ENCODE results near the gene SYNE3. TPM values are rescaled to one million over a fixed set of nuclear protein-coding genes. Genes with fewer than 3 reads are reported as not detected.
"Not testable (repeated sequence)": the region's sequence is repeated elsewhere in the genome, so short reads cannot be mapped to it uniquely, and the experiment has no call there.

The SYNE3 gene
- total and polyA plus RNA-seq, 9 of the 15 experiments (the other 6 are each of a cell fraction or from before 2014, with no cell fraction given), result 0.04 to 3.1 (median 0.55) TPM

GRCh38 chr14:95511687-95512086 is 4.8 kb downstream of the SYNE3 start (continued):
- TF ChIP-seq SAP30 (IDR thresholded peaks at IDR 0.05; ENCODE audit: borderline replicate concordance, insufficient read depth, low read depth, low read length, poor library complexity, severe bottlenecking), result no peak
- no peak for TF ChIP-seq SMARCB1 (IDR thresholded peaks at IDR 0.05; ENCODE audit: insufficient read length, low read depth)
- TF ChIP-seq DDX20 (tag; IDR thresholded peaks at IDR 0.05; ENCODE audit: low read depth), result no peak
- TF ChIP-seq HDGF (IDR thresholded peaks at IDR 0.05), result no peak
- no peak for TF ChIP-seq TARDBP (IDR thresholded peaks at IDR 0.05)
- no peak for TF ChIP-seq PCBP1 (IDR thresholded peaks at IDR 0.05; ENCODE audit: low read depth, low read length, poor library complexity, severe bottlenecking)

- no peaks in the 10 kb centered on the region for H3K9me3 ChIP-seq (replicated peaks; ENCODE audit: control insufficient read depth, insufficient read depth, low read depth, low read length)
- H2AFZ ChIP-seq (ENCODE audit: low read depth, low read length), result no peak overlapping the region
- H3K27me3 ChIP-seq (ENCODE audit: control insufficient read depth in 2 of 2, insufficient read depth in 2 of 2, low read length in 2 of 2), result no peaks in the 10 kb centered on the region
- H3K36me3 ChIP-seq (ENCODE audit: control insufficient read depth, insufficient read depth, low read length), result no peaks in the 10 kb centered on the region
- ChIA-PET CTCF (ENCODE audit: low intra/inter-chr PET ratio) (no interaction called here), POLR2A (interaction anchor here (1.9 kb wide), 1 partner anchor 16 kb away, joined by 5 read pairs; no protein-coding TSS in a partner anchor)
- H3K9me1 ChIP-seq (ENCODE audit: control insufficient read depth, insufficient read depth, low read length), result no peaks in the 10 kb centered on the region
- TF ChIP-seq CHD1 (IDR thresholded peaks at IDR 0.05; ENCODE audit: low read length), result no peak
- no peak for TF ChIP-seq NR2C2 (CRISPR knock-in tag; IDR thresholded peaks at IDR 0.05)
- TF ChIP-seq NR2C2 (tag; IDR thresholded peaks at IDR 0.05), result no peak
- H3K79me2 ChIP-seq (ENCODE audit: control insufficient read depth, insufficient read depth, low read length), result no peaks in the 10 kb centered on the region
- no peaks in the 10 kb centered on the region for H4K20me1 ChIP-seq (replicated peaks; ENCODE audit: control insufficient read depth, insufficient read depth, low read length)
- DNase-seq (ENCODE audit: extremely low read depth in 1 of 4, low spot score in 3 of 4), result no peak
- no peak for FAIRE-seq
- in situ Hi-C loops (cut with MboI) (no loop called here), intact Hi-C loops (cut with micrococcal nuclease) (no loop called here)
- WGBS (ENCODE audit: insufficient coverage, low coverage, missing lambda C conversion rate), result 40% methylated on average over 2 of the region's 5 CpGs
- no peak overlapping the region for H3K4me3 ChIP-seq
- BruUV-seq (replicated peaks), result no TSS peak
- H3K27ac ChIP-seq (ENCODE audit: extremely low read depth, low read depth, low read length), result no peak overlapping the region
- H3K4me2 ChIP-seq (ENCODE audit: insufficient read depth, low read length), result no peak overlapping the region
- no peak overlapping the region for H3K9ac ChIP-seq (ENCODE audit: insufficient read depth in 1 of 2, low read depth in 2 of 2, low read length in 2 of 2)
- no peak for ATAC-seq
- peaks cover 25 to 26% of the 10 kb centered on the region in 2 experiments for H3K4me1 ChIP-seq (replicated peaks in 1 of 2; ENCODE audit: control insufficient read depth in 2 of 2, insufficient read depth in 2 of 2, low read length in 2 of 2)
Observed at GRCh38 chr14:95510804-95511203, 5.6 kb downstream of the SYNE3 start.

DNA sequence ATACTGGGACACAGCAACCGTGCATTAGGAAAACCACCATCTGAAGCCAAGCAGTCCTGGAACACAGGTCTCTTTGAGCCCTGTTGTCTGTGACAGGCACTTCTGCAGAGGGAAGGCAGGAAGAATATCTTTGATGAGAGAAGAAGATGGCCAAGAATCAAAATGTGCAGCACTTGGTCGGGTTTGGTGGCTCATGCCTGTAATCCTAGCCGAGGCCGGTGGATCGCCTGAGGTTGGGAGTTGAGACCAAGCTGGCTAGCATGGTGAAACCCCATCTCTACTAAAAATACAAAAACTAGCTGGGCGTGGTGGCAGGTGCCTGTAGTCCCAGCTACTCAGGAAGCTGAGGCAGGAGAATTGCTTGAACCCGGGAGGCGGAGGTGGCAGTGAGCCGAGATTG is 6.1 kb downstream of the SYNE3 start:
- in situ Hi-C loops (cut with MboI); H3K27me3 ChIP-seq (ENCODE audit: control insufficient read depth in 2 of 2, insufficient read depth in 2 of 2, low read length in 2 of 2); H3K4me2 ChIP-seq (ENCODE audit: insufficient read depth, low read length); H3K36me3 ChIP-seq (ENCODE audit: control insufficient read depth, insufficient read depth, low read length); H4K20me1 ChIP-seq (replicated peaks; ENCODE audit: control insufficient read depth, insufficient read depth, low read length); ATAC-seq; H3K4me3 ChIP-seq; CTCF ChIA-PET (ENCODE audit: low intra/inter-chr PET ratio); FAIRE-seq; H2AFZ ChIP-seq (ENCODE audit: low read depth, low read length); H3K79me2 ChIP-seq (ENCODE audit: control insufficient read depth, insufficient read depth, low read length); H3K27ac ChIP-seq (ENCODE audit: extremely low read depth, low read depth, low read length); intact Hi-C loops (cut with micrococcal nuclease); H3K9ac ChIP-seq (ENCODE audit: insufficient read depth in 1 of 2, low read depth in 2 of 2, low read length in 2 of 2); H3K9me3 ChIP-seq (replicated peaks; ENCODE audit: control insufficient read depth, insufficient read depth, low read depth, low read length); BruUV-seq (replicated peaks); DNase-seq (ENCODE audit: extremely low read depth in 1 of 4, low spot score in 3 of 4); H3K9me1 ChIP-seq (ENCODE audit: control insufficient read depth, insufficient read depth, low read length): not testable (repeated sequence)
- POLR2A ChIA-PET, result interaction anchor here (0.7 kb wide), 1 partner anchor 487 kb away, joined by 3 read pairs; no protein-coding TSS in a partner anchor
- peaks cover 20 to 23% of the 10 kb centered on the region in 2 experiments for H3K4me1 ChIP-seq (replicated peaks in 1 of 2; ENCODE audit: control insufficient read depth in 2 of 2, insufficient read depth in 2 of 2, low read length in 2 of 2)
- 60% methylated on average over 3 of the region's 9 CpGs for WGBS (ENCODE audit: insufficient coverage, low coverage, missing lambda C conversion rate)
